DMS53 treated with DMSO at 0.1 percent for 48 hours (cell line): ENCODE measurements around the gene PCDHGA1.

ENCODE experiments used
- DNase-seq: peaks from one replicate; lab custom pipeline; 2025; ENCODE audit not compliant: unreplicated experiment; lab: John Stamatoyannopoulos, UW

The PCDHGA1 gene

DNA sequence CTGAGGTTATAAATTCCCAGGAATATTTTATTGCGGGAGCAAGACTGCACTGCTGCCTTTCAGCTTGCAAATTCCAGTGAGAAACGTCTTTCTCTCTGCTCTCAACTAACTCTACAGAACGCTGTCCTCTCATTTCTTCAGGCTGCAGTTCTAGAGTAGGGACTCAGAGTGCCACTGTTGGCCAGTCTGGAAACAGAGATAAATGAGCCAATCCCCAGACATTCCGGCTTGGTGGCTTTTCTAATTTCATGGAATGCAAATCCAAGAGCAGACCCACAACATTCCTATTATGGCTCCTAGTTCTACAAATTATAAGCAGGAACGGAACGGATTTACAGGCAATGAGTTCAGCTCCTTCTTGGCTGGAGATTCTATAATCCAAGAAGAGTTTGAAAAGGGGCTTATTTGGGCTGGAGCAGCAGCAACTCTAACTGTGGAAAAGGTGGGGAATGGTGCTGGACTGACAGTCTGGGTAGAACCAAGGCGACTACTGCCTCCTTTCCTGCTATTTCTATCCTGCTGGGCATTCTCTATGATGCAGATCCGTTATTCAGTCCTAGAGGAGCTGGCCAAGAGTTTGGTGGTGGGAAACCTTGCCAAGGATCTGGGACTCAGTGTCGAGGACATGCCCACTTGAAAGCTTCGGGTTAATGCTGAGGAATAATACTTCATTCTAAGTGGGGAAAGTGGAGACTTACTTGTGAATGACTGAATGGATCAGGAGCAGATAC is 109.3 kb downstream of the PCDHGA1 start:
- DNase-seq, result no peak

GRCh38 chr5:141440341-141440740 is 110.0 kb downstream of the PCDHGA1 start:
- DNase-seq, result no peak

DNA sequence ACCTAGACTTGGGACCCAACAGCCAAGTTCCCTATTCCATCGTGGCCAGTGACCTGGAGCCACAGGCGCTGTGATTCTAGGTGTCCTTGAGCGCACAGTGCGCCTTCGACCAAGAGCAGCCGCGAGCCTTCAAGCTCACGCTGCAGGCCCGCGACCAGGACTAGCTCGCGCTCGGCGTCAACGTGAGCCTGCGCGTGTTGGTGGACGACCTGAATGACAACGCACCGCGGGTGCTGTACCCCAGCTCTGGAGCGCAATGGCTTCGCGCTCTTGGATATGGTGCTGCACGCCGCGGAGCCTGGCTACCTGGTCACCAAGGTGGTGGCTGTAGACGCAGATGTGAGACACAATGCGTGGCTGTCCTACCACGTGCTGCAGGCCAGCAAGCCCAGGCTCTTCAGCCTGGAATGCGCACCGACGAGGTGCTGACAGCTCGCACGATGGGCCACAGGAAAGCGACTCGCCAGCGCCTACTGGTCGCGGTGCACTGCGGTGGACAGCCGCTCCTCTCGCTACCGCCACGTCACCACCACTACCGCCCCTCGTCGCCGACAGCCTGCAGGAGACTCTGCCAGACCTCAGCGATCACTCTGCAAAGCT is 111.4 kb downstream of the PCDHGA1 start:
- no peak for DNase-seq

DNA sequence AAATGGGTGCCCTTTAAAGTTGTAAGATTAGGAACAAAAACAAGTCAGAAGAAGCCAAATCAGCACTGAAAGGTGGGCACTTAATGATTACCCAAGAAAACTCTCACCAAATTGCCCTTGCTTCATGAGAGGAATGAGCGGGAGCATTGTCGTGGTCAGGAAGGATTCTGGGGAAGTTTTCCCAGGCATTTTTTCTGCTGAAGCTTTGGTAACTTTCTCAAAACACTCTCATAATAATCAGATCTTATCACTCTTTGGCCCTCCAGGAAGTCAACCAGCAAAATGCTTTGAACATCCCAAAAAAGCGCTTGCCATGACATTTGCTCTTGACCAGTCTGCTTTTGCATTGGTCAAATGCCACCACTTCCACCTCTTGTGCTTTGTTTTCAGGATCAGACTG is 135.0 kb downstream of the PCDHGA1 start:
- DNase-seq, result no peak

- DNase-seq, result peak; percentile 63
Measured at GRCh38 chr5:141475625-141476131, 145.4 kb downstream of the PCDHGA1 start, which contains the start of gene PCDHGC3. PCDHGC3 (plus strand) TSS chr5:141475966; CDS start chr5:141476117, 151 bp downstream.

DNA sequence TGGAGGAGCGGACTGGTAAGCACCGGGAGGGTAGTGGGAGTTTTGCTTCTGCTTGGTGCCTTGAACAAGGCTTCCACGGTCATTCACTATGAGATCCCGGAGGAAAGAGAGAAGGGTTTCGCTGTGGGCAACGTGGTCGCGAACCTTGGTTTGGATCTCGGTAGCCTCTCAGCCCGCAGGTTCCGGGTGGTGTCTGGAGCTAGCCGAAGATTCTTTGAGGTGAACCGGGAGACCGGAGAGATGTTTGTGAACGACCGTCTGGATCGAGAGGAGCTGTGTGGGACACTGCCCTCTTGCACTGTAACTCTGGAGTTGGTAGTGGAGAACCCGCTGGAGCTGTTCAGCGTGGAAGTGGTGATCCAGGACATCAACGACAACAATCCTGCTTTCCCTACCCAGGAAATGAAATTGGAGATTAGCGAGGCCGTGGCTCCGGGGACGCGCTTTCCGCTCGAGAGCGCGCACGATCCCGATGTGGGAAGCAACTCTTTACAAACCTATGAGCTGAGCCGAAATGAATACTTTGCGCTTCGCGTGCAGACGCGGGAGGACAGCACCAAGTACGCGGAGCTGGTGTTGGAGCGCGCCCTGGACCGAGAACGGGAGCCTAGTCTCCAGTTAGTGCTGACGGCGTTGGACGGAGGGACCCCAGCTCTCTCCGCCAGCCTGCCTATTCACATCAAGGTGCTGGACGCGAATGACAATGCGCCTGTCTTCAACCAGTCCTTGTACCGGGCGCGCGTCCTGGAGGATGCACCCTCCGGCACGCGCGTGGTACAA is 146.0 kb downstream of the PCDHGA1 start:
- DNase-seq, result peak; percentile 25

GRCh38 chr5:141477044-141477575 is 146.8 kb downstream of the PCDHGA1 start:
- no peak for DNase-seq

DNA sequence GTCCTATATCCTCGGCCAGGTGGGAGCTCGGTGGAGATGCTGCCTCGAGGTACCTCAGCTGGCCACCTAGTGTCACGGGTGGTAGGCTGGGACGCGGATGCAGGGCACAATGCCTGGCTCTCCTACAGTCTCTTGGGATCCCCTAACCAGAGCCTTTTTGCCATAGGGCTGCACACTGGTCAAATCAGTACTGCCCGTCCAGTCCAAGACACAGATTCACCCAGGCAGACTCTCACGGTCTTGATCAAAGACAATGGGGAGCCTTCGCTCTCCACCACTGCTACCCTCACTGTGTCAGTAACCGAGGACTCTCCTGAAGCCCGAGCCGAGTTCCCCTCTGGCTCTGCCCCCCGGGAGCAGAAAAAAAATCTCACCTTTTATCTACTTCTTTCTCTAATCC is 147.5 kb downstream of the PCDHGA1 start:
- DNase-seq, result no peak

GRCh38 chr5:141478321-141478945 is 148.1 kb downstream of the PCDHGA1 start:
- peak; percentile 81 for DNase-seq

DNA sequence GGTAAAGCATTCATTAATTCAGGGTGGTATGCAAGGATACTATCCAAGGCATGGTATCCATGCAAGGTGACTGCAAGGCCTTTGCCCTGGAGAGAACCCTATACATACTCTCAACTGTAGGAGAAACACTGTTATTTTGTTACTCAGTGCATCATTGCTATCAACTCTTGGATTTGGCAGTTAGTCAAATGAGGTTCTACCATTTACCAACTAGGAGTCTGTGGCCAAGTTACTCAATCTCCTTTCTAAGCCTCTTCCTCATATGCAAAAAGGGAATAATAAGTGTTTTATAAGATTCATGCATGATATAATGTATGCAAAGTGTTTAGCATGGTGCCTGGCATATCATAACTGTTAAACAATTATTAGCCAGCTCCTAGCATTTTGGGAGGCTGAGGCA is 149.5 kb downstream of the PCDHGA1 start:
- no peak for DNase-seq

DNA sequence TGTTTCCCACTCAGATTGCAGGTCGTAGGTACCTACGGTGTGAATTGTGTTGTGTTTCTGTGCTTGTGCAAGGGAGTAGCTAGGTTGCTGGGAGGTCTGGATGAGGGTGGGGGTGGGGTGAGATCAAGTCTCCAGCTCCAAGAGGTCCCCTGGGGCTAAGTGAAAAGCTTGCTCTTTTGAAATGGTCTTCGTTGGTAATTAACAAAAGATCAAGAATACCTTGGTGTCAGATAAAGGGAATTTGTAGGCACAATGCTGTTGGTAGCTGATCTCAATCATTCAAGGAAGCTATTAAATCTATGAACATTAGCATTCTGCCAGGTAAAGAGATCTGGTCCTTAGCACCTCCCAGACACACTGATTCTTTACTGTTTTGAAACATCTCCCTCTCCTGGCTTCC is 153.6 kb downstream of the PCDHGA1 start:
- DNase-seq, result no peak

GRCh38 chr5:141484310-141484640 is 154.0 kb downstream of the PCDHGA1 start:
- DNase-seq, result no peak

GRCh38 chr5:141484641-141485311 is 154.5 kb downstream of the PCDHGA1 start, which contains the start of gene PCDHGC4:
PCDHGC4 (plus strand) TSS chr5:141485030; CDS start chr5:141485174, 144 bp downstream.
- DNase-seq, result no peak

GRCh38 chr5:141485321-141486055 is 155.2 kb downstream of the PCDHGA1 start:
- DNase-seq, result no peak

DNA sequence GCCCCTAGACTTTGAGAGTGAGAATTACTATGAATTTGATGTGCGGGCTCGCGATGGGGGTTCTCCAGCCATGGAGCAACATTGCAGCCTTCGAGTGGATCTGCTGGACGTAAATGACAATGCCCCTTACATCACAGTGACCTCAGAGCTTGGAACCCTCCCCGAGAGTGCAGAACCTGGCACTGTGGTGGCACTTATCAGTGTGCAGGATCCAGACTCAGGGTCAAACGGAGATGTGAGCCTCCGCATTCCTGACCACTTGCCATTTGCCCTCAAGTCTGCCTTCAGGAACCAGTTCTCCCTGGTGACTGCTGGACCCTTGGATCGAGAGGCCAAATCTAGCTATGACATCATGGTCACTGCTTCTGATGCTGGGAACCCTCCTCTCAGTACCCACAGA is 155.8 kb downstream of the PCDHGA1 start:
- no peak for DNase-seq

GRCh38 chr5:141487131-141487530 is 156.8 kb downstream of the PCDHGA1 start:
- DNase-seq, result no peak

GRCh38 chr5:141488591-141489561 is 158.6 kb downstream of the PCDHGA1 start, which contains the start of gene PCDHGC5:
PCDHGC5 (plus strand) TSS chr5:141489081; CDS start chr5:141489241, 160 bp downstream.
- no peak for DNase-seq

- DNase-seq, result no peak
Measured at GRCh38 chr5:141489841-141490240, 159.5 kb downstream of the PCDHGA1 start.
